Measurements from ENCODE around the gene AP5B1.

The AP5B1 gene

DNA sequence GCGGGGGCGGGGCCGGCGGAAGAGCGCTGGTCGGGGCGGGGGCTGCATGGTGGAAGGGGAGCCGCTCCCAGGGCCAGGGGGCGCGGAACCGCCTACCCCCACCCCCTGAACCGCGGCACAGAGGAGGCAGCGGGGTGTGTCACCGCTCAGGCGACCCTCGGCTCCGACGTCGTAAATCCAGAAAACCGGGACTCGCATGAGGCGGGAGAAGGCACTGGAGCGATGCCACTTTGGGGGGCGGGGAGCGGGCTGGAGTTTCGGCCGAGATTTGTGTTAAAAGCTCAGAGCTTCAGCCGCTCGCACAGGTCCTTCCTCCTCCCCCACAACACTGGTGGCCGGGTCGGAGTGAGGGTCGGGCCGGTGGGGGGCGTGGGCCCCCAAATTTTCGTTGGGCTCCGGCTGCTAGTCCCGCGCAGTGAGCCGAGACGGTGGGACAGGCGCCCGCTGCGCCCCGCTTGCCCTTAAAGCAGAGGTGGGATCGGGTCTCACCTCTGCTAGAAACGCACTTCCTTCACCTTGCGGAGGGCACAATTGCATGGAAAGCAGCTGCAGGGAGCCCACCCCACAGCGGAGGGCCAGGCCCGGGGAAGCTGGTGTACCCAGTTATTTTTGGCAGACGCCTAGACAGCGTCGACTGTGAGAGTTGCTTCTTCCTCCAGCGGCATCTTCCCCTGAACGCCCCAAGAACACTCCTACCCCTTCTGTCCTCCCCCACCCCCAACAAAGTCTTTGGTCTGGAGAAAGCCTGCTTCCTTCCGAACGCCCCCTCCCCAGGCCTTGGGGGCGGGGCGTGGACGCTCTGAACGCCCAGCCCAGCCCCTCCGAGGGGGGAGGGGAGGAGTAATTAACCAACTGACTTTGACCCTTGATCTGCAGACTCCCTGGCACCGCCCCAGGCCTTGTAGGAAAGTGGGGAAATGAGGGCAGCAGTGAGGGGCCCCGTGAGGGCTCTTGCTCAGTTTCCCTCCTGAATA lies 7.2 kb upstream of the AP5B1 start:
- Histone ChIP-seq H3K4me3 (ENCODE audit: low read depth in 1 of 2, low read length in 1 of 2) (peak overlapping the region; percentile 8 to 74), H3K9me3 (no peaks in the 10 kb centered on the region), H3K27ac (no peak overlapping the region), H3K4me1 (ENCODE audit: control insufficient read depth in 1 of 2, insufficient read depth in 1 of 2, low read depth in 1 of 2, low read length in 1 of 2) (peaks cover 22 to 44% of the 10 kb centered on the region in 2 experiments), H3K36me3 (no peaks in the 10 kb centered on the region), H3K27me3 (peaks cover 77% of the 10 kb centered on the region)
- TF ChIP-seq, protein P1, sequence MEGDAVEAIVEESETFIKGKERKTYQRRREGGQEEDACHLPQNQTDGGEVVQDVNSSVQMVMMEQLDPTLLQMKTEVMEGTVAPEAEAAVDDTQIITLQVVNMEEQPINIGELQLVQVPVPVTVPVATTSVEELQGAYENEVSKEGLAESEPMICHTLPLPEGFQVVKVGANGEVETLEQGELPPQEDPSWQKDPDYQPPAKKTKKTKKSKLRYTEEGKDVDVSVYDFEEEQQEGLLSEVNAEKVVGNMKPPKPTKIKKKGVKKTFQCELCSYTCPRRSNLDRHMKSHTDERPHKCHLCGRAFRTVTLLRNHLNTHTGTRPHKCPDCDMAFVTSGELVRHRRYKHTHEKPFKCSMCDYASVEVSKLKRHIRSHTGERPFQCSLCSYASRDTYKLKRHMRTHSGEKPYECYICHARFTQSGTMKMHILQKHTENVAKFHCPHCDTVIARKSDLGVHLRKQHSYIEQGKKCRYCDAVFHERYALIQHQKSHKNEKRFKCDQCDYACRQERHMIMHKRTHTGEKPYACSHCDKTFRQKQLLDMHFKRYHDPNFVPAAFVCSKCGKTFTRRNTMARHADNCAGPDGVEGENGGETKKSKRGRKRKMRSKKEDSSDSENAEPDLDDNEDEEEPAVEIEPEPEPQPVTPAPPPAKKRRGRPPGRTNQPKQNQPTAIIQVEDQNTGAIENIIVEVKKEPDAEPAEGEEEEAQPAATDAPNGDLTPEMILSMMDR (IDR thresholded peaks at IDR 0.05): no peak

DNA sequence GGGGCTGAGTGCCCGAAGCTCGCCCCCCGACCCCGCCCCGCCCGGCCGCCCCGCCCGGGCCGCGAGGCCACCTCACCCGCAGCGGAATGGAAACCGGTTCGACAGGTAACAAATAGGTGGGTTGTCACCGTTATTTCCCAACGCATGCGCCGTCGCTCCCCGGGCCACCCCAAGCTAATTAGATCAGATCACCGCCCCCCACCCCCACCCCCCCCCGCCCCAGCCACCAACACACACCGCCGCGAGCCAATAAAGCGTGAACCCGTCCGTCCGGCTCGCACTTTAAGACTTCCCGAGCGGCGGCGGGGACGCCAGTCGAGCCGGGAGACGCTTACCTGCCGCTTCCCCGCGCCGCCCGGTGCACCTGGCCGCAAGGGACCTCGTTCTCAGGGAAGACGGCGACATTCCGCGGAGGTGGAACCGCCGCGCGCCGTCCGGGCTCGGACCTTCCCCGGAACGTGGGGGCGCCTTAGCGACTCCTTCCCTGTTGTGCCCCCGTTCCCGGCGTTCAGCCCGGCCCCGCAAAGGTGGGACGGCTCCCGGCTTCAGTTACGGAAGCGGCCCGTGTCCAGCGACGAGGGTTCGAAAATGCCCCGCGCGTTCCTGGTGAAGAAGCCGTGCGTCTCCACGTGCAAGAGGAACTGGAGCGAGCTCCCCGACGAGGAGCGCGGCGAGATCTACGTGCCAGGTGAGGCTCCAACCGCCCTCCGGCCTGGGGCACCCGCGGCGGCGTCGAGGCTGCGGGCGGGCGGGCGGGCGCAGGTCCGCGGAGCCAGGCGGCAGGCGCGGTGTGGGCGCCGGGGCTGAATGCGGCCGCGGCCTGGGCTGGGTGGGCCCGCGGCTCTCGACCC lies 6.2 kb upstream of the AP5B1 start, which contains the start of gene OVOL1:
TSS of gene OVOL1 (plus strand) at position 278 of the 851 bp plus-strand sequence. CDS start at position 589, 311 bp downstream.
- H3K27me3 ChIP-seq: peaks cover 77% of the 10 kb centered on the region
- peak within 1 kb of the TSS; percentile 29 for H3K27ac ChIP-seq
- H3K9me3 ChIP-seq: no peaks in the 10 kb centered on the region
- peak within 1 kb of the TSS; percentile 50 to 74 for H3K4me3 ChIP-seq (ENCODE audit: low read depth in 1 of 2, low read length in 1 of 2)
- H3K4me1 ChIP-seq (ENCODE audit: control insufficient read depth in 1 of 2, insufficient read depth in 1 of 2, low read depth in 1 of 2, low read length in 1 of 2): peaks cover 27 to 42% of the 10 kb centered on the region in 2 experiments
- H3K36me3 ChIP-seq: no peaks in the 10 kb centered on the region
- TF ChIP-seq, protein P1 (IDR thresholded peaks at IDR 0.05): no peak

DNA sequence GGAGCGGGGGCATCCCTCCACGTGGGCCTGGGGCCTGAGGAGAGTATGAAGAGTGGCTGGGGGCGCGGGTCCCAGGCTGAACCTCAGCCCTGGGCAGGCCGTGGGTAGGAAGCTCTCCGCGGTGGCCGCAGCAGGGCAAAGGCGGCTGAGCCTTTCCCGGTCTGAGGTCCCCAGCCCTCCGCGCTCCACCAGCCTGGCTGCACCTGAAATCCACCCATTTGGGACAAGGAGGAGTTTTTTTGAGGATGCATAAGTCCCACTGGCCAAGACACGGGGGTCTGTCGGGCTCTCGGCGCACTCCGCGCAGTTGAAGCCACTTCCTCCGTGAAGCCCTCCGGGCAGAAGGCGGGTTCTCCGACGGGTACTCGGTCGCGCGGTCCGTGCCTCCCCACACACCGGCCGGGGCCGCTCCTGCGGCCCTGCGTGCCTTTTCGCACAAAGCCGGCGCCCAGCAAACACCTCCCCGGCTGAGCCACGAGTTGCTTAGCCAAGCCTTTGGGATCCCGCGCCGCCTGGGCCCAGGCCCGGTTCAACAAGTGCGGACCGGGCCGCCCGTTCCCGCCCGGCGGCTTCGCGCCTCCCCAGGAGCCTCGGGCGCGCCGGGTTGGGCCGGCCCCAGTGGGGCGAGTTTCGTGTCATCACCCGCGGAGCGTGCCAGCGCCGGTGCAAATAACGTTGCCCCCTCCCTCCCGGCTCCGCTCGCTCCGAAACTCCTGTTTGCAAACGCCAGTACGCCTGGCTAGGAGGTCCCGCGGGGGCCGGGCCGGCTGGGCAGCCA lies 5.4 kb upstream of the AP5B1 start:
- peaks cover 77% of the 10 kb centered on the region for H3K27me3 ChIP-seq
- no peak overlapping the region for H3K27ac ChIP-seq

DNA sequence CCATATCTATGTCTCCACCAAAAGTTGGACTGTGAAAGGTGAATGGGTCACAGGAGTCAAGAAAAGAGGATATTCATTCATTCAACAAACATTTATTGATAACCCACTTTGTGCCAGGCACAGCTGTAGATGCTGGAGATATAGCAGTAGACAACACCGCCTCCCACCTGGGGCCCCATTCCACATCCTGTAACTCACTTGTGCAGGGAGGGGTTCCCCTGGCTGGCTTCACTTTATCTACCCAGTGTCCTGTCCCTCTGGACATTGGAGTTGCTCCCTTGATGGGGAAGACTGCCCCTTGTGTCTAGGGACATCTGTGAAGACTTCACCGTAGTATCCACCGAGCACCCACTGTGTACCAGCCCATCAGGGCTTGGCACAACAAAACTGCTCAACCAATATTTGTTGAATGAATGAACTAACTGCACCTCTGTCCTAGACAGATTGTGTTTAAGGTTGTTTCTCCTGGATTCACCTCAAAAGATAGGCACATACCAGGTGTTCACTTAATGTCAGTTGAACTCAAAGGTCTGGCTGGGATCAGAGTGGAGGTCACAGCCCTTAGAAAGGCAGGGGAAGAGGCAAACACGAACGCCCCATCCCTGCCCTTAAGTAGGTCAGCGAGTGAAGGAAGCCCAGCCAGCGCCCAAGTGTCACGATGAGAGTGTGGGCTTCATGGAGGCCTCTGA lies 4.7 kb upstream of the AP5B1 start:
- Histone ChIP-seq H3K36me3 (no peaks in the 10 kb centered on the region), H3K9me3 (no peaks in the 10 kb centered on the region), H3K4me3 (ENCODE audit: low read depth in 1 of 2, low read length in 1 of 2) (no peak overlapping the region), H3K27ac (no peak overlapping the region), H3K27me3 (peaks cover 70% of the 10 kb centered on the region), H3K4me1 (ENCODE audit: control insufficient read depth in 1 of 2, insufficient read depth in 1 of 2, low read depth in 1 of 2, low read length in 1 of 2) (peaks cover 35 to 41% of the 10 kb centered on the region in 2 experiments)
- TF ChIP-seq, protein P1 (IDR thresholded peaks at IDR 0.05): no peak

More for the DNA sequence above, 5.4 kb upstream of the AP5B1 start:
- Histone ChIP-seq H3K4me1 (ENCODE audit: control insufficient read depth in 1 of 2, insufficient read depth in 1 of 2, low read depth in 1 of 2, low read length in 1 of 2) (peaks cover 35 to 42% of the 10 kb centered on the region in 2 experiments), H3K9me3 (no peaks in the 10 kb centered on the region), H3K36me3 (no peaks in the 10 kb centered on the region), H3K4me3 (ENCODE audit: low read depth in 1 of 2, low read length in 1 of 2) (peak overlapping the region; percentile 38 to 74)
- TF ChIP-seq, protein P1 (IDR thresholded peaks at IDR 0.05): no peak

Data from neutrophil (primary cell).